HG02981 (cell line): Measurements from ENCODE around the gene TPSAB1.
"Not testable (repeated sequence)": the region's sequence is repeated elsewhere in the genome, so short reads cannot be mapped to it uniquely, and the experiment has no call there.

Experiments
- ATAC-seq: cut with Tn5 transposase; IDR thresholded peaks from one replicate; pipeline ENCODE4 v1.9.1; 2021; ENCODE audit warnings: mild to moderate bottlenecking, moderate library complexity; ENCODE audit not compliant: unreplicated experiment

TPSAB1 gene

GRCh38 chr16:1240436-1240835 is at the start of gene TPSAB1:
Gene TPSAB1, plus strand, starts transcription at chr16:1240705. Its CDS starts 234 bp downstream, at chr16:1240939.
- ATAC-seq, result not testable (repeated sequence)

GRCh38 chr16:1190789-1191188 is 49.7 kb upstream of the TPSAB1 start:
- not testable (repeated sequence) for ATAC-seq

- ATAC-seq, result no peak
Measured at GRCh38 chr16:1192384-1193073, 48.0 kb upstream of the TPSAB1 start.

- no peak for ATAC-seq
Measured at GRCh38 chr16:1193143-1193824, 47.2 kb upstream of the TPSAB1 start.

- no peak for ATAC-seq
Measured at GRCh38 chr16:1193825-1194581, 46.5 kb upstream of the TPSAB1 start.

- ATAC-seq, result no peak
Measured at GRCh38 chr16:1194665-1195392, 45.7 kb upstream of the TPSAB1 start.

GRCh38 chr16:1195393-1195666 is 45.2 kb upstream of the TPSAB1 start:
- no peak for ATAC-seq

GRCh38 chr16:1196494-1196893 is 44.0 kb upstream of the TPSAB1 start:
- no peak for ATAC-seq

- ATAC-seq, result no peak
Measured at GRCh38 chr16:1197237-1197866, 43.2 kb upstream of the TPSAB1 start.

- ATAC-seq, result no peak
Measured at GRCh38 chr16:1198194-1198593, 42.3 kb upstream of the TPSAB1 start.

- not testable (repeated sequence) for ATAC-seq
Measured at GRCh38 chr16:1198671-1199346, 41.7 kb upstream of the TPSAB1 start.

- ATAC-seq, result no peak
Measured at GRCh38 chr16:1199347-1200013, 41.0 kb upstream of the TPSAB1 start.

- no peak for ATAC-seq
Measured at GRCh38 chr16:1200014-1200627, 40.4 kb upstream of the TPSAB1 start.

GRCh38 chr16:1201444-1201843 is 39.1 kb upstream of the TPSAB1 start:
- ATAC-seq, result no peak

- ATAC-seq, result no peak
Measured at GRCh38 chr16:1202274-1202673, 38.2 kb upstream of the TPSAB1 start.

- ATAC-seq, result no peak
Measured at GRCh38 chr16:1204933-1205332, 35.6 kb upstream of the TPSAB1 start.

GRCh38 chr16:1206326-1206725 is 34.2 kb upstream of the TPSAB1 start:
- no peak for ATAC-seq

- ATAC-seq, result no peak
Measured at GRCh38 chr16:1206786-1207185, 33.7 kb upstream of the TPSAB1 start.

GRCh38 chr16:1208239-1208830 is 32.2 kb upstream of the TPSAB1 start:
- no peak for ATAC-seq
